ENCODE measurements around the gene MEX3B.
"Not testable (repeated sequence)": the region's sequence is repeated elsewhere in the genome, so short reads cannot be mapped to it uniquely, and the experiment has no call there.

Gene MEX3B

GRCh38 chr15:82005239-82005638 lies 40.6 kb downstream of the MEX3B start:
- CTCF ChIA-PET = interaction anchor here (0.6 kb wide), 1 partner anchor 66 kb away, joined by 3 read pairs; no protein-coding TSS in a partner anchor
- POLR2A ChIA-PET = no interaction called here
- no peak for DNase-seq (ENCODE audit: low read depth, low spot score)

GRCh38 chr15:82003916-82004315 lies 41.9 kb downstream of the MEX3B start:
- TF ChIP-seq CTCF (IDR thresholded peaks at IDR 0.05; ENCODE audit: insufficient read depth, low read length, missing control alignments) = no peak
- POLR2A ChIA-PET = no interaction called here
- CTCF ChIA-PET = no interaction called here

More at GRCh38 chr15:82005239-82005638, 40.6 kb downstream of the MEX3B start:
- TF ChIP-seq CTCF (IDR thresholded peaks at IDR 0.05; ENCODE audit: insufficient read depth, low read length, missing control alignments) = no peak
- H3K4me3 ChIP-seq (ENCODE audit: low read depth, low read length) = no peak overlapping the region

GRCh38 chr15:81995081-81995480 lies 50.7 kb downstream of the MEX3B start:
- POLR2A ChIA-PET; CTCF ChIA-PET; DNase-seq (ENCODE audit: low read depth, low spot score); H3K4me3 ChIP-seq (ENCODE audit: low read depth, low read length): not testable (repeated sequence)

More at GRCh38 chr15:82003916-82004315, 41.9 kb downstream of the MEX3B start:
- H3K4me3 ChIP-seq (ENCODE audit: low read depth, low read length) = no peak overlapping the region
- DNase-seq (ENCODE audit: low read depth, low spot score) = no peak

GRCh38 chr15:81992523-81992922 lies 53.3 kb downstream of the MEX3B start:
- ChIA-PET CTCF (no interaction called here), POLR2A (no interaction called here)
- DNase-seq (ENCODE audit: low read depth, low spot score) = no peak
- TF ChIP-seq CTCF (IDR thresholded peaks at IDR 0.05; ENCODE audit: insufficient read depth, low read length, missing control alignments) = no peak
- H3K4me3 ChIP-seq (ENCODE audit: low read depth, low read length) = no peak overlapping the region

Data from AG04449 (cell line).